Activated T-helper 2 cell treated with anti-CD3 and anti-CD28 coated beads, Interferon-gamma antibody, Interleukin-2, Interleukin-4, amounts not matched to agents 10 μg/mL and 5 μg/mL and 100 μg/mL, durations not matched to agents 14 hours and 24 hours and 36 hours (primary cell): Measurements from ENCODE around the gene SMKR1. TPM values are rescaled to one million over a fixed set of nuclear protein-coding genes. Genes with fewer than 3 reads are reported as not detected.

Experiments used
- total RNA-seq: library from RNA; stranded (reverse); gene quantifications from 2 replicates; pipeline ENCODE4 v1.2.3, GENCODE V29; 2022

The SMKR1 gene
- total RNA-seq, 1 donor from 2014 or later: 4.7 TPM

Other genes starting within 250 kb of the SMKR1 start
- gene STRIP2, start 68.1 kb upstream of the SMKR1 start, total RNA-seq: 73.4 and 73.5 TPM in 2 replicates
- gene NRF1, start 109.2 kb downstream of the SMKR1 start, total RNA-seq: 22.8 and 25.4 TPM in 2 replicates